ENCODE data around the gene PDSS2. TPM values are rescaled to one million over a fixed set of nuclear protein-coding genes. Genes with fewer than 3 reads are reported as not detected.
A peak's percentile ranks its signal among the peaks of the same experiment; 100 is the strongest.
"Not testable (repeated sequence)": the region's sequence is repeated elsewhere in the genome, so short reads cannot be mapped to it uniquely, and the experiment has no call there.

The PDSS2 gene
- total RNA-seq, 2 experiments from 2014 or later, result 10.9 to 13.9 TPM

DNA sequence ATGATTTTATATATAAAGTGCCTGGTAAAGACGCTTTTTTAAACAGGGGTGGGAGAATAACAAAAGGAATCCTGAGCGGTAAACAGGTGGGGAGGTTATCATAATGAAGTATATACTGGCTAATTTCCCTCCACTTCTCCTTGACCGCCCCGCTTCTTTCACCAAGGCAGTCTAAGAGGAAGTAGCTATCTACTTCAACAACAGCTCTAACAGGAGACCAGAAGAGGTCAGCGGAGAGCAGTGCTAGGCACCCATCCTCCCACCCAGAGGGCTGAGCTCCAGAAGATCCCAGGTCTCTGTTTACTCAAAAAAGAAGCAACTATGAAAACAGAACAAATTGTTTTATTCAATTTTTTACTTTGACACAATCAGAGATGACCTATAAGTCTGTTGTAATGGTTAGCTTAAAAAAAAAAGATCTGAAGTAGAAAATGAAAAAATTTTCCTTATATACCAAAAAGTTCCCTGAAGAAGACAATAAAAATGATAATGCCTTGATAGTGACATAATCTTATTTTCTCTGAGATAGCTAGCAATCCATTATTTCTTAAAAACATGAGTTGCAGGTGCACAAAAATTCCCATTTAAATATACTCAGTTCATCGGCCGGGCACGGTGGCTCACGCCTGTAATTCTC is 141.1 kb downstream of the PDSS2 start:
- Mint-ChIP-seq H3K27me3 (no peaks in the 10 kb centered on the region), H3K4me1 (peaks cover 4% of the 10 kb centered on the region), H3K9me3 (no peaks in the 10 kb centered on the region), H3K36me3 (ENCODE audit: low read depth) (no peaks in the 10 kb centered on the region), H3K4me3 (no peak overlapping the region), H3K27ac (no peak overlapping the region)
- CTCF ChIA-PET, result interaction anchor here (0.7 to 1.5 kb wide), 8 partner anchors 9 to 530 kb away, joined by 3 to 5 read pairs (median 3); no protein-coding TSS in a partner anchor
- peak; percentile 49 for DNase-seq
- POLR2A ChIA-PET, result no interaction called here

DNA sequence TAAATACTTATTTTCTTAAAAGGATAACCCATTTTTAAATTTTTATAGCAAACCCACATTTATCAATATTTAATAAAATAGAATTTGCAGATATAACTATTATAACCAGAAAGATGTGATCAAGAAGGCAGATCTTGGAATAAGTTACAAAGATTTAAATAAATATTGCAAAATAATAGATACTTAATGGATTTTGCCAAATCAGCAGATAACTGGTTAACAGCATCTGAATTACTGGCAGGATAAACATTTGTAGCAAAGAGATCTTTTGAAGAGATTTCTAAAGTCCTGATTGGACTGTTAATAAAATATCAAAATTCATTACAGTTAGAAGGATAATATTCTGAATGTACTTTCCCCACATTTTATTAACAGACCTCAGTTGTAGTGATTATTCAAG is 144.2 kb downstream of the PDSS2 start:
- no peak overlapping the region for H3K27ac Mint-ChIP-seq
- no peaks in the 10 kb centered on the region for H3K27me3 Mint-ChIP-seq
- no peaks in the 10 kb centered on the region for H3K36me3 Mint-ChIP-seq (ENCODE audit: low read depth)
- POLR2A ChIA-PET, result no interaction called here
- CTCF ChIA-PET, result no interaction called here
- DNase-seq, result no peak
- peaks cover 2% of the 10 kb centered on the region for H3K4me1 Mint-ChIP-seq
- no peaks in the 10 kb centered on the region for H3K9me3 Mint-ChIP-seq
- H3K4me3 Mint-ChIP-seq, result no peak overlapping the region

DNA sequence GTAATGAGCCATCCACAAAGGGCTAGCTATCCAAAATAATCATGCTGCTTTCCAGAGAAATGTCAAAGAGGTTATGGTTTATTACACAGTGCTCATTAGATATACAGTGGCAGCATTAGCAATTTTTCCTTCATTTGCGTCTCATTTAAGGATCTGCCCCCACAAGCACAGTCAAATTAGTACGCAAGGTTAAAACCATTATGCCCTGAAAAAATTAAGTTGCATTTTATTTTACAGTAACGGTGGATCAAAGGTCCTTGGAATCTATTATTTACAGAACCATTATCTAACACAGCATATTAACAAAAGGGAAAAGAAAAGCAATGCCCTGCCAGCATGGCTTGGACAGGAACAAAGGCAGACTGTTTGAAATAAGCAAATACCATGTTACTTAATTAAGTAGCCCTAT is 144.8 kb downstream of the PDSS2 start:
- ChIA-PET POLR2A (no interaction called here), CTCF (no interaction called here)
- Mint-ChIP-seq H3K9me3 (no peaks in the 10 kb centered on the region), H3K27ac (no peak overlapping the region), H3K4me1 (peaks cover 2% of the 10 kb centered on the region), H3K4me3 (no peak overlapping the region), H3K27me3 (no peaks in the 10 kb centered on the region), H3K36me3 (ENCODE audit: low read depth) (no peaks in the 10 kb centered on the region)
- no peak for DNase-seq

DNA sequence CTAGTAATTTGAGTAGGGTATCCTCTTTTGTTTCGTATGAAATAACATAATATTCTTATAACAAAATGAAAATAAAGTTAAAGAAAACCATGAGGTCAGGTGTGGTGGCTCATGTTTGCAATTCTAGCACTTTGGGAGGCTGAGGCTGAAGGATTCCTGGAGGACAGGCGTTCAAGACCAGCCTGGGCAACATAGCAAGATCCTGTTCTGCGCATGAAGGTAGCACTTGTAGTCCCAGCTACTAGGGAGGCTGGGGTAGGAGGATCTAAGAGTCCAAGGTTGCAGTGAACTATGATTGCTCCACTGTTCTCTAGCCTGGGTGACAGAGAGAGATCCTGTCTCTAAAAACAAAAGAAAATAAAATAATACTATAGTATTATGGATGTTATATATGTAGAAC is 145.6 kb downstream of the PDSS2 start:
- no peak for DNase-seq
- no peak overlapping the region for H3K4me3 Mint-ChIP-seq
- no peaks in the 10 kb centered on the region for H3K36me3 Mint-ChIP-seq (ENCODE audit: low read depth)
- H3K27ac Mint-ChIP-seq, result no peak overlapping the region
- no peaks in the 10 kb centered on the region for H3K27me3 Mint-ChIP-seq
- H3K9me3 Mint-ChIP-seq, result no peaks in the 10 kb centered on the region
- CTCF ChIA-PET, result interaction anchor here (0.6 kb wide), 1 partner anchor 65 kb away, joined by 4 read pairs; no protein-coding TSS in a partner anchor
- POLR2A ChIA-PET, result no interaction called here
- peaks cover 2% of the 10 kb centered on the region for H3K4me1 Mint-ChIP-seq

DNA sequence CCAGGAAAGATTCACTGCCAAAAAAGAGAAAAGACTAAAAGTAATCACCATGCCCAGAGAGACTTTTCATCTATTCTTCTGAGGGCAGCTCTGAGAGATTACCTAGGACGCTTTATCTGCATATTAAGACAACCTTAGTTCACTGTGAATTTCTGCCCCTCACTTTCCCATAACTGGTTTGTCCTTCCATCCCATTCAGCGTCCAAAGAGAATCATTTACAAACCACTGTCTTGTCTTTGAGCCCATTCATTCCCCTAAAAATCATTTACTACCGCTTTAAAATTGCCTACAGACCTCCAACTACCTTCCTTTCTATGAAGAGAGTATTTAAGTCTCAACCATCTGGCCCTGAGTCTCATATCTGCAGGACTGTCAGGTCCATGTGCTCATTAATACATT is 149.0 kb downstream of the PDSS2 start:
- H3K4me3 Mint-ChIP-seq, result no peak overlapping the region
- ChIA-PET POLR2A (no interaction called here), CTCF (no interaction called here)
- H3K27ac Mint-ChIP-seq, result no peak overlapping the region
- no peak for DNase-seq
- H3K27me3 Mint-ChIP-seq, result no peaks in the 10 kb centered on the region
- H3K4me1 Mint-ChIP-seq, result no peaks in the 10 kb centered on the region
- no peaks in the 10 kb centered on the region for H3K36me3 Mint-ChIP-seq (ENCODE audit: low read depth)
- H3K9me3 Mint-ChIP-seq, result no peaks in the 10 kb centered on the region

DNA sequence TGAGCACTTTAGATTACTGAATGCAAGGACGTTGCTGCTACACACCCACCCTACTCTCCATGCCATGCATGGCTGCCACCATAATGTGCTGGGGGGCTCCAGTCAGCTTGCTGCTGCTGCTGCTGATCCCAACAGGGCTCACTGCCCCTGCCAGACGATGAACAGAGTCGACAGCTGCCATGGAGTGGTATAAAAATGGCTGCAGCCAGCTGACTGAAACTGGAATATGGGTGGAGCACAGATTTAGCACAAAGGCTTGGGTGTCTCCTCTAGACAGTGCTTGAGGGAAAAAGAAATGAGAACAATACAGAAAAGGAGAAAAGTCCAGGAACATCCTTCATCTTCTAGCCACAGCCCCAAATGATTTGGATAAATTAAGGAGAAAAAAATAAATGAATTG is 150.7 kb downstream of the PDSS2 start:
- POLR2A ChIA-PET, result no interaction called here
- Mint-ChIP-seq H3K27ac (no peak overlapping the region), H3K4me3 (no peak overlapping the region), H3K4me1 (peaks cover 2% of the 10 kb centered on the region), H3K36me3 (ENCODE audit: low read depth) (no peaks in the 10 kb centered on the region), H3K9me3 (no peaks in the 10 kb centered on the region), H3K27me3 (no peaks in the 10 kb centered on the region)
- no peak for DNase-seq
- CTCF ChIA-PET, result no interaction called here

DNA sequence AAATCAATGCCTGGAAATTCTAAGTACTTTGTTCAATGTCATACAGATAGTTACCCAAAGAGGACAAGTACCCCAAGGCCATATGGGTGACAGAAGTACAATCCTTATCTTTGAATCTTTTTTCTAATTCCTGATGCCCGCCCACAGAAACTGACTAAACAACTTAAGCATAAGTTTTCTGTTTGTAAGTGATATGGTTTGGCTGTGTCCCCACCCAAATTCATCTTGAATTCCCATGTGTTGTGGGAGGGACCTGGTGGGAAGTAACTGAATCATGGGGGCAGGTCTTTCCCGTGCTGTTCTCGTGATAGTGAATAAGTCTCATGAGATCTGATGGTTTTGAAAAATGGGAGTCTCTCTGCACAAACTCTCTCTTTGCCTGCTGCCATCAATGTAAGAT is 153.4 kb downstream of the PDSS2 start:
- H3K27ac Mint-ChIP-seq; H3K36me3 Mint-ChIP-seq (ENCODE audit: low read depth); H3K27me3 Mint-ChIP-seq; H3K4me3 Mint-ChIP-seq; DNase-seq; CTCF ChIA-PET; H3K4me1 Mint-ChIP-seq; POLR2A ChIA-PET; H3K9me3 Mint-ChIP-seq: not testable (repeated sequence)

DNA sequence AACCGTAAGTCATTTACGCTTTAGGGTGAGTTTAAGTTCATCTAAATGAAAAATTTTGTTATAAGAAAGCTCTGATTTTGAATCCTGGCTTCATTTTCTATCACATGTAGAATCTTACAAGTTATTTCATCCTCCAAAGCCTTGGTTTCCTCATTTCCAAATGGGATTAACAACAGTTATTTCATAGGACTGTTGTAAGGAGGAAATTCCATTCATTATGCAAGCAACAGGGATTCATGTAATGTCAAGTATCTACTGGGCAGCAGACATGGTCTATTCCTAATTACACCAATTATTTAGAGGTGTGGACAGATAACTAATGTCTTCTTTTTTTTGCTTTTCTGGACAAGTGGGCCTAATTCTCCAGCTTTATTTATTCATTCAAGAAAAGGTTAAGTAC is 154.0 kb downstream of the PDSS2 start:
- H3K4me1 Mint-ChIP-seq, result peaks cover 2% of the 10 kb centered on the region
- H3K36me3 Mint-ChIP-seq (ENCODE audit: low read depth), result no peaks in the 10 kb centered on the region
- no peaks in the 10 kb centered on the region for H3K27me3 Mint-ChIP-seq
- no peak overlapping the region for H3K4me3 Mint-ChIP-seq
- no peak overlapping the region for H3K27ac Mint-ChIP-seq
- no peaks in the 10 kb centered on the region for H3K9me3 Mint-ChIP-seq
- DNase-seq, result no peak
- ChIA-PET POLR2A (no interaction called here), CTCF (no interaction called here)

DNA sequence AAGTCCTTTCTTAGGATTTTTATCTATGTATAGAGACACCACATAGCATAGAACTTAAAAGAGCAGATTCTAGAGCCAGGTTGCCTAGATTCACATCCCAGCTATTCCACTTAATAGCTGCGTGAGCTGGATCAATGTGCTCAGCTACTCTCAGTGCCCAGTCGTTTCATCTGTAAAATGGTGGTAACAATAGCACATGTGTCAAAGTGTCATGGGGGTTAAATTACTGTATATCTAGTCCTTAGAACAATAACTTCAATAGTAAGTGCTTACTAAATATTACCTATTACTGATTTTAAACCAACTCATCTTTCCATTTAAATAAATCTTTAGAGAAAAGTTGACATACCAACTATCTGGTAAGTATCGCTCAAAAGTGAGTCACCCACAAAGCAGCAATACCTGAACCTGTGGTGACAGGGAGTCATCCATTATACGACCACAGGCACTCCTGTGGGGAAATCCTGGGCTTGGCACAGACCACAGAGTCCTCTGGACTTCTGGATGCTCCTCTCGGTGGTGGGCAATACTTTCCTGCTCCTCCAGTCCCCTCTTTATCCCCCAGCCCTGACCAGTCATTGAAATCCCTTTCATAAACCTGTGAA is 154.8 kb downstream of the PDSS2 start:
- Mint-ChIP-seq H3K4me3 (no peak overlapping the region), H3K27ac (no peak overlapping the region), H3K9me3 (no peaks in the 10 kb centered on the region), H3K36me3 (ENCODE audit: low read depth) (no peaks in the 10 kb centered on the region), H3K27me3 (no peaks in the 10 kb centered on the region), H3K4me1 (peaks cover 2% of the 10 kb centered on the region)
- POLR2A ChIA-PET, result no interaction called here
- DNase-seq, result no peak
- CTCF ChIA-PET, result no interaction called here

DNA sequence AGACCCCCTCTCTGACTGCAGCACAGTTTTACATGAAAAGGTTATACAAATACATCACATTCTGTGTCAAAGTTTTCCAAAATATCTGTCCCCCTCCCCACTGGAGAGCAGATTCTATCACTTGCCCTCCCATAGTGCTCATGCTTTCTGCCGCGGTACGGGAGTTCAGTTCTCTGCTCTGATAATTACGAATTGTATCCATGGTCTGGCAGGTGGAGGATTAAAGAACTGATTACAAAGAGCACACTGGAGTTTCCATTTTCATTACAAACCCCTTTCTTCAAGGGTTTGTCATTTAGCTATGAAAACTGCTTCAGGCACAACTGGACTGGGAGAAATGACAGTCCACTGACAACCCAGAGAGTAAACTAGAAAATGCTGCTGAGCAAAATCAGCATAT is 166.0 kb downstream of the PDSS2 start:
- Mint-ChIP-seq H3K4me3 (no peak overlapping the region), H3K27me3 (no peaks in the 10 kb centered on the region), H3K36me3 (ENCODE audit: low read depth) (no peaks in the 10 kb centered on the region), H3K27ac (no peak overlapping the region), H3K4me1 (no peaks in the 10 kb centered on the region), H3K9me3 (no peaks in the 10 kb centered on the region)
- ChIA-PET CTCF (no interaction called here), POLR2A (no interaction called here)
- DNase-seq, result no peak

DNA sequence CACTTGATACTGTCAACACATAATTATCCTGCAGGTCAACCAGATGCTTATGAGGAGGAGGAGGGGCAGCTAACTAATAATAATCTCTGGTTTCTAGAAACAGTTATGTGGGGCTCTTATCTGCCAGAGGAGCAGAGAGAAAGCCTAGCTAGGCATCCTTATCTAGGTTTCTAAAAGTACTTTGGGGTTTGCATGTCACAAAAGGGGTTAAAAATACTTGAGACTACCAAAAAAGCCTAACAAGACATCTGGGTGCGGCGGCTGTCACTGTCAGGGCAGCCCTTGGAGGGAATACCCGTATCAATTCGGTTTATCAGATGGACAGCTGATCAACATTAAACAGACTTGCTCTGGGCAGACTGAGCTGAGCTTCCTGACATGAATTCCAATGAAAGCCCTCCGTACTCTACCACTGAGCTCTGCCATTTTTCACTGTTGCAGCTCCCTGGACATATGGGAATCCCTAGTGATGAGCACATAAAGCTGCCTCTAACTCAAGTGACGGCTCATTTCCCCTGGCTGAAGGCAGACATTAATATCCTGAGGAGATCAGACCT is 166.6 kb downstream of the PDSS2 start:
- H3K27me3 Mint-ChIP-seq, result no peaks in the 10 kb centered on the region
- ChIA-PET POLR2A (no interaction called here), CTCF (no interaction called here)
- DNase-seq, result no peak
- no peak overlapping the region for H3K4me3 Mint-ChIP-seq
- no peak overlapping the region for H3K27ac Mint-ChIP-seq
- H3K9me3 Mint-ChIP-seq, result no peaks in the 10 kb centered on the region
- H3K36me3 Mint-ChIP-seq (ENCODE audit: low read depth), result no peaks in the 10 kb centered on the region
- H3K4me1 Mint-ChIP-seq, result no peaks in the 10 kb centered on the region

DNA sequence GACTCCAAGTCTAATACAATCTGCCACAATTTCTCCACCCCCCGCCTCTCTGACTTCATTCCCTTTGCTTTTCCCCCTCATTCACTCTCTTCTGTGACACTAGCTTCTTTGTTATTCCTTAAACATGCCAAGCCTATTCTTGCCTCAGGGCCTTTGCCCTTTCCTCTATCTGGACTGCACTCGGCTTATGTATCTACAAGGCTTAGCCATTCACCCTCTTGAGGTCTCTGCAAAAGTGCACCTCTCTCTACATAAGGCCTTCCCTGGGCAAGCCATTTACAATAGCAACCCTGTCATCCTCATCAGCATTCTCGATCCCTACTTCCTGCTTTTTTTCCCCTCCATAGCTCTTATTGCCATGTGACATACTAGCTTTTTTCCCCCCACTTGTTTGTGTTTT is 168.9 kb downstream of the PDSS2 start:
- ChIA-PET CTCF (interaction anchor here (1.0 to 2.0 kb wide), 2 partner anchors 10 to 14 kb away, joined by 4 read pairs; no protein-coding TSS in a partner anchor), POLR2A (no interaction called here)
- Mint-ChIP-seq H3K36me3 (ENCODE audit: low read depth) (no peaks in the 10 kb centered on the region), H3K4me3 (no peak overlapping the region), H3K27me3 (no peaks in the 10 kb centered on the region), H3K4me1 (no peaks in the 10 kb centered on the region), H3K9me3 (no peaks in the 10 kb centered on the region), H3K27ac (no peak overlapping the region)
- no peak for DNase-seq

DNA sequence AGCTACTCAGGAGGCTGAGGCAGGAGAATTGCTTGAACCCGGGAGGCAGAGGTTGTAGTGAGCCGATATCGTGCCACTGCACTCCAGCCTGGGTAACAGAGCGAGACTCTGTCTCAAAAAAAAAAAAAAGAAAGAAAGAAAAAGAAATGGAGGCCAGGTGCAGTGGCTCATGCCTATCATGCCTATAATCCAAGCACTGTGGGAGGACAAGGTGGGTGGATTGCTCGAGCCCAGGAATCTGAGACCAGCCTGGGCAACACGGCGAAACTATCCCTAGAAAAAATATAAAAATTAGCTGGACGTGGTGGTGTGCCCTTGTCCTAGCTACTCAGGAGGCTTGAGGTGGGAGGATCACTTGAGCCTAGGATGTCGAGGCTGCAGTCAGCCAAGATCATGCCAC is 170.1 kb downstream of the PDSS2 start:
- POLR2A ChIA-PET, result not testable (repeated sequence)

DNA sequence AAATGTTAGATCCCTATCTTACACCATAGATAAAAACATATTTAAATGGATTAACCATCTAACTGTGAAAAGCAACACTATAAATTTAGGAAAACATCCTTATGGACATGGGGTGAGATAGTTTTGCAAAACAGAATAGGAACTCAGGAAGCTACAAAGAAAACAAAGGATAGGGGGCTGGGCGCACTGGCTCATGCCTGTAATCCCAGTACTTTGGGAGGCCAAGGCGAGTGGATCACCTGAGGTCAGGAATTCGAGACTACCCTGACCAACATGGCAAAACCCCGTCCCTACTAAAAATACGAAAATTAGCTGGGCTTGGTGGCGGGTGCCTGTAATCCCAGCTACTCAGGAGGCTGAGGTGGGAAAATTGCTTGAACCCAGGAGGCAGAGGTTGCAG is 173.7 kb downstream of the PDSS2 start:
- H3K4me1 Mint-ChIP-seq; H3K9me3 Mint-ChIP-seq; H3K36me3 Mint-ChIP-seq (ENCODE audit: low read depth); H3K4me3 Mint-ChIP-seq; POLR2A ChIA-PET; H3K27ac Mint-ChIP-seq; DNase-seq; CTCF ChIA-PET; H3K27me3 Mint-ChIP-seq: not testable (repeated sequence)

More for the DNA sequence above, 170.1 kb downstream of the PDSS2 start:
- H3K36me3 Mint-ChIP-seq (ENCODE audit: low read depth); H3K4me3 Mint-ChIP-seq; H3K27ac Mint-ChIP-seq; H3K4me1 Mint-ChIP-seq; H3K9me3 Mint-ChIP-seq; DNase-seq; H3K27me3 Mint-ChIP-seq: not testable (repeated sequence)
- CTCF ChIA-PET, result interaction anchor here (0.6 to 2.0 kb wide), 3 partner anchors 12 to 1693 kb away, joined by 3 to 5 read pairs (median 4); no protein-coding TSS in a partner anchor
